HL-60/S4 treated with retinoic acid at 250 ng/mL for 4 days and 3 days (cell line): ENCODE data around the gene PPP1R11.

Source experiments
- in situ Hi-C: fragments of 300-500 bp; cut with MboI; formaldehyde crosslinking; loops from 2 replicates; pipeline ENCODE4 v1.7.0; 2022; ENCODE audit warnings: low sequenced_read_pairs

The PPP1R11 gene

DNA sequence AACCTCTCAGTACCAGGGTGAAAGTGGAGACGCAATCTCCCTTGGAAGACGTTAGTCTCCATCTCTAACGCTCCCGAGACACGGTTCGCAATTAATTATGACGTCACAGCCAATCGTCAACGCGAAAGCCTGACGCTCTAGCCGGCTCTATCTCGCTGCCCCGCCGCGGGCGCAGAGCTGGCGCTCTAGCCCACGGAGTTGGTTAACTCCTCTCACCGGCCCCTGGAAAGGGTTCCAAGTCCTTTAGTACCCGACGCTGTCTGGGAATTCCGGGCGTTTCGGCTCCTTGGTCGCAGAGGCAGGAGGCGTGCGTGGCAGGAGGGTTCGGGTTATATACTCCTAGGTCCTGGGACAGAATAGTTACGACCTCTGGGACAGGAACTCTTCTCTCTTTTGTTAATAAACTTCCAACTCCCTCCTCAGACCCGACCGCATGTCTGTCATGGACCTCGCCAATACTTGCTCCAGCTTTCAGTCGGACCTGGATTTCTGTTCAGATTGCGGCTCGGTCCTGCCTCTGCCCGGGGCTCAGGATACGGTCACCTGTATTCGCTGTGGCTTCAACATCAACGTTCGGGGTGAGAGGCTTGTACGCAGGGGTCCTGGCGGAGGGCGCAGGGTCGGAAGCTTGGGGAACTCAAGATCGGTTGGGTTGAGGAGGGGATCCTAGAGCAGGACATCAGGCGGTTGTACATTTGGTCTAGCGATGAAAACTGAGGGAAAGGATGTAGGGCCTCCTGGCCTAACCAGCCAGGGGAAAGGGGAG, 5.7 kb upstream of the PPP1R11 start, which contains the start of gene POLR1H:
TSS of gene POLR1H (plus strand) at position 174 of the 766 bp plus-strand sequence. CDS start at position 434, 260 bp downstream.
- in situ Hi-C loops: no loop called here

GRCh38 chr6:30061858-30062458, 5.0 kb upstream of the PPP1R11 start:
- in situ Hi-C loops: no loop called here

GRCh38 chr6:30062471-30063178, 4.4 kb upstream of the PPP1R11 start:
- in situ Hi-C loops: no loop called here

DNA sequence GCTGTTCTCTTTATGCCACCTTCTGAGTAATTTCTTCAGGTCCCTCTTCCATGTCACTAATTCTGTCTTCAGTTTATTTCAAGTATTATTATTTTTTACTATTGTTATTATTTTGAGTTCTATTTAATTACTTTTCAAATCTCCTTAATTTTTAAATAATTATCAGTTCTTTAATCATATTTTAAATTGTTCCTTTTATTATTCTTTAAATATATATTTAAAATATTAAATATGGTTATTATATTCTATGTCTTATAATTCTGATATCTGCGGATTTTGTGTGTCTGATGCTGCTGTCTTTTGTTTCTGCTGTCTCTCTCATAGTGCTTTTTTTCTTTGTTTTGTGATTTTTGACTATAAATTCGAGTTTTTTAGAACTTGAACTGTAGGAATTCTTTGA, 3.7 kb upstream of the PPP1R11 start:
- in situ Hi-C loops: no loop called here

DNA sequence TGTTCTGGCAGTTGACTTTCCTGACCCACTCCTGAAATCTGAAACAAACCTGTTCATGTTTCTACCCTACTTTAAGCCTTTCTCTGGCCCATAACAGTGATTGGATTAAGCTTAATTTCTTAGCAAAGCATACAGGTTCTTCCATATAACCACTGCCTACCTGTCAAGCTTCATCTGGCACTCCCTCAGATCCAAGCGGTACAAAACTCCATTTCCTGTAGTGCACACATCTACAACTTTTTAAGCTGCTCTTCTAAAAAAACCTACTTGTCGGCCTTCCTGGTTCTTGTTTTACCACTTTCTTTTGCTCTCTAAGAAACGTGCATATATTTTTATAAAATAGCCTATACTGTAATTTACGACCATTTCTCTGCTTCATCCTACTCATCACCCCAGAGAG, 916 bp upstream of the PPP1R11 start:
- in situ Hi-C loops: no loop called here

GRCh38 chr6:30067460-30068139, 602 bp downstream of the PPP1R11 start:
- in situ Hi-C loops: no loop called here

DNA sequence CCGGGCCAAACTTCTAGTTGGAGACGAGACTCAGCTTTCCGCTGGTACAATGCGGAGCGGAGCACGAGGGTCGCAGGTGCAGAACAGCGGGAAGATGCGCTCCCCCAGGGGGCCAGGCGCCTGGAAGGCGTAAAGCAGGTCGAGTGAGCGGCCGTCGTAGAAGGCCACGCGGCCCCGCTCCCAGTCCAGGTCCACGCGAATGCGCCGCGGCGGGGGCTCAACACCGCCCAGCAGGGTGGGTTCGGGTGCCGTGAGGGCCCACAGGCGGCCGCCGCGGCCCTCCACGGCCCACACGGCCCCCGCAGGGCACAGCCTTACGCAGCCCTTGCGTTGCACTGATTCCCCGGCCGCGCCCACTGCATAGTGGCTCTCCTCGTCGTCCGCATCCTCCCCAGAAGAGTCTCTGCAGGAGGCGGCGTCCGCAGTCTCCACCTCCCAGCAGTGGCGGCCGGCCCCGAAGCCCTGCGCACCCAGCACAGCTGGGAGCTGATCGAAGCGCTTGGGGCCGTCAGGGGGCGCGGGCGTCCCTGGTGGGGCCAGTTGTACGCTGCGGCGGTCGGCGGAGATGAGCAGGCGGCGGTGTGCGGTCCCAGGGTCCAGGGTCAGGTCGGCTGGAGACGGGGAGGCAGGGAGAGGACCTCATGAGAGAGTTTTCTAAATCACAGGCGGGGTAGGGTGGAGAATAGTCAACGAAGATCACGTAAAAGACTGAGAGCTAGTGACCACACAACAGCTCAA, 4.3 kb downstream of the PPP1R11 start:
- in situ Hi-C loops: no loop called here

DNA sequence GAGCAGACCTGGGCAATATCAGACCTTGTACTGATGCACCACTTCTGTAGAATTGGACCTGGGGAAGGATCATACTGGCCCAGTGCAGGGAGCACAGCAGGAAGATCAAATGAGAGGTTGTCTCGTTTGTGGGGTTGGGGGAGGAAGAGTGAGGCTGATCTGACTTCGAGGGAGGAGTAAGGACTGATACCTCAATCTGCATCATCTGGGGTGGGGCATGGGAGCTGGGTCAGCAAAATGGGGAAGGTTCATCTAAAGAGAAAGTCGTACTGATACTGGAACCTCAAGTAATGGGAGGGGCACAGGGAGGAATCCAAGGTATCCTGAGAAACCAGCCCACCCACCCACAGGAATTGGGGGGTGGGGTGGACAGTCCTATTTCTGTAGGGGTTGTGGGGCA, 4.9 kb downstream of the PPP1R11 start:
- in situ Hi-C loops: no loop called here

- in situ Hi-C loops: no loop called here
Observed at GRCh38 chr6:30073489-30074235, 6.7 kb downstream of the PPP1R11 start.

DNA sequence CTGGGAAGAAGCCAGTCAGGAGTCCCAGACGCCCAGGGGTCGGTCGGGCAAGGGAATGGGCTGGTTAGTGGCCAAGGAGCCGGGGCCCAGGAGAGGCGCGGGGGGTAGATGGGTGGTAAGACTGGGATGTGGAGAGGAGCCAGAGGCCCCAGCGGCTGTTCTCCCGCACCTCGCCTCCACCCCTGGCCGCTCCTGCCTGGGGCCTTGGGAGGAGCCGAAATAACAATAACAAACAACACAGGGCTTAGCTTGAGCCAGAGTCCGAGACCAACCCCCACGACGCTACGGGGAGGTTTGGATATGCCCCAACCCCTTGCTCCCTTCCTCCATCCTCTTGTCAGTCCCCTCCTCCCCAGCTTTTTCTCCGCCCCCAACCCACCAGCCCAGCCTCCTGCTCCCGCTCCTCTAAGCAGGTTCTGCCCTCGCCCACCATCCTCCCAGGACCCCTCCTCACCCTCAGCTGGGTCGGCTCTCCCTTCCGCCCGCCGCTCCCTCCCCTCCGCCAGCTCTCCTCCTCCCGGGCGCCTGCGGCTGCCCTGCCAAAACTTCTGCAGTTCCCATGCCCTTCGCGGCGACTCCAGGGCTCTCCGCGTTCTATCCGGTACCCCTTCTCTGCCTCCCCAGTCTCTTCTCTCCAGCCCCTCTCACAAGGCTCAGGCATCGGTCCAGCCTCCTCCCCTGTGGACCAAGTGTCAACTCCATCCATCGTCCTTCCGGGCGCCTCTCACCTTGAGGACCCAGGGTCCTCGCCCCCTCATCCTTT, 7.5 kb downstream of the PPP1R11 start:
- in situ Hi-C loops: no loop called here

DNA sequence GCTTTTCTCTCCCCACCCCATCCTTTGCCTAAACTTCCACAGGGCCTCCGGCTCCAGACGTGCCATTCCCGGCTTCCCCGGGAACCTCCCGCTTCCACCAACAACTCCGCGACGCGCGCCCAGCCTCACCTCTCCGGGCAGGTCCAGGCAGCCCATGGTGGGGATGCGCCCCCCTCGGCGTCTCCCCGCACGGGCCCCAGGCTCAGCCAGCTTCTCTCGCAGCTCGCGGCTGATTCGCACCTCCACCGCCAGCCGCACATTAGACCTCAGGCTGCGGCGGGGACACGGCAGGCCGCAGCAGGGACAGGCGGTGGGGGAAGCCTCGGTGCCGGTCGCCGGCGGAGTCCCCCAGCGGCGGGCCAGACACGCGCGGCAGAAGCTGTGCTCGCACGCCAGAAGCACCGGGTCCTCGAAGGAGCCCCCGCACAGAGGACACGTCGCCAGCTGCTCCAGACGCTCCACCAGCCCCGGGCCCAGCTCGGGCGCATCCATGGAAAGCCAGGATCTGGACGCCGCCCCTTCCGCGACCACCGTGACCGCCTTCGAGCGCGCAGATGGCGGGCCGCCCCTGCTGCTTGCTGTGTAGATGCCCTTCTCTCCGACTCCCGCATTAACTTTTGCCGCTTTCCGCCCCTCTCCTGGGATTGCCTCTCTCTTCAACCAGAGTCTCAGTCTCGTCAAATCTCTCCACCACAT, 8.2 kb downstream of the PPP1R11 start, which contains the start of gene RNF39:
TSS of gene RNF39 (minus strand) at position 676 of the 696 bp plus-strand sequence. CDS start at position 492, 184 bp downstream.
- in situ Hi-C loops: no loop called here

- in situ Hi-C loops: no loop called here
Observed at GRCh38 chr6:30075790-30076732, 9.1 kb downstream of the PPP1R11 start.

DNA sequence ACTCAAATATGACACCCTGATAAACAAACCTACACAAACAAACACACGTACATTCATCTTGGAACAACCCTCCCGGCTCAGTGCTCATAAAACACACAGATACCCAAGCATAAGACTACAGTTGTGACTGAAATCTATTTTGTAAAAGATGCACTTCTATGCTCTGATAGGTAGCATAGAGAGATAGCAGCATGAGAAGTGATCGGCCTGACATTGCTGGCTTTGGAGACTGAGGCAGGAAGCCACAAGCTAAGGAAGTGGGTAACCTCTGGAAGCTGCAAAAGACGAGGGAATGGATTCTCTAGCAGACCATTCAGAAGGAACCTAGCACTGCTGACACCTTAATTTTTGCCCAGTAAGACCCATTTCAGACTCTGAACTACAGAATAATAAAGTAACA, 10.2 kb downstream of the PPP1R11 start:
- in situ Hi-C loops: no loop called here

DNA sequence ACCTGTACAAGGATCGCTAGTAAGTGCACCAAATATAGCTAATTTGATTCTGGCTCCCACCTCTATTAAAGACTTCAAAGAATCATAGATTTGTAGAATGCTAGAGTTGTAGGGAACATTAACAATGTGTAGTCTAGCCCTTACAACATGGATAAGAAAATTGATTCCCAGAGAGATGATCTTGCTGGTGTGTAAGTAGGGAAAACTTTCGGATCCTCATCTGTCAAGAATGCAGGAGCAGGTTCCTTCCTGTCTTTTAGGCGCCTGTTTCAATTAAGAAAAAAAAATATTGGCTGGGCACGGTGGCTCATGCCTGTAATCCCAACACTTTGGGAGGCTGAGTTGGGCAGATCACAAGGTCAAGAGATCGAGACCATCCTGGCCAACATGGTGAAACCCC, 20.9 kb downstream of the PPP1R11 start:
- in situ Hi-C loops: no loop called here

DNA sequence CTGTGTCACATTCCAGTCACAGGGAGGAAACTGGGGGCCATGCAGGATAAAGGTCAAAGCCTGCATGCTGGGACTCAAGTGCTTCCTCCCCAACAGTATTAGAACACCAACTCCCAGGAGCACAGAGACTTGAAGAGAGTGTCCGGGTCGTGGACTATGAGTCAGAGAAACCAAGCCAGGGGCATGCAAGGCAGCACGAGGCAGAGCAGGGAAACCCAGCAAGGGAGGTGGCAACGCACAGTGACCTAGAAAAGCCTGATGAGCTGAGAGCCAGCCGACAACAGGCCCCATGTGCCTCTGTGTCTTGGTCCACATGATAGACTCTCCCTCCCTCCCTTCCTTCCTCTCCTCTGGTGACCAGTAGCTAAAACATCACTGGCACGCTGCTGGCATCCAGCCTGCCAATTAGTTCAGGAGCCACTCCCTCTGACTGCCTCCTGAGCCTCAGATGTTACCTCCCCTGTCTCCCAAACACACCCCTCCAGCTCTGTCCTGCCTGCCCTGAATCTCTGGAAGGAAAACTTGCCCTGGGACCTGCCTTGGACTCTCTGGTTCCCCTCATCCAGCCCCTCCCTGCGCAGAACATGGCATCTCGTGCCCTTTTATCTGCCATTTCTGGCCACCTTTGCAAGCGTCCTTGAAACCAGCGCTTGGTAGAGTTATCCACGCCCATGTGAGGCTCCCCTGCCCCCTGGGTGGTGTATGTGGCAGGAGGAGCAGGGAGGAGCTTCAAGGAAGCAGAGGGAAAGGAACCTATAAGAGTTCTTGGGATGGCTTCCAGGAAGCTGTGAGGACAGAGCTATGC, 24.8 kb downstream of the PPP1R11 start:
- in situ Hi-C loops: no loop called here

DNA sequence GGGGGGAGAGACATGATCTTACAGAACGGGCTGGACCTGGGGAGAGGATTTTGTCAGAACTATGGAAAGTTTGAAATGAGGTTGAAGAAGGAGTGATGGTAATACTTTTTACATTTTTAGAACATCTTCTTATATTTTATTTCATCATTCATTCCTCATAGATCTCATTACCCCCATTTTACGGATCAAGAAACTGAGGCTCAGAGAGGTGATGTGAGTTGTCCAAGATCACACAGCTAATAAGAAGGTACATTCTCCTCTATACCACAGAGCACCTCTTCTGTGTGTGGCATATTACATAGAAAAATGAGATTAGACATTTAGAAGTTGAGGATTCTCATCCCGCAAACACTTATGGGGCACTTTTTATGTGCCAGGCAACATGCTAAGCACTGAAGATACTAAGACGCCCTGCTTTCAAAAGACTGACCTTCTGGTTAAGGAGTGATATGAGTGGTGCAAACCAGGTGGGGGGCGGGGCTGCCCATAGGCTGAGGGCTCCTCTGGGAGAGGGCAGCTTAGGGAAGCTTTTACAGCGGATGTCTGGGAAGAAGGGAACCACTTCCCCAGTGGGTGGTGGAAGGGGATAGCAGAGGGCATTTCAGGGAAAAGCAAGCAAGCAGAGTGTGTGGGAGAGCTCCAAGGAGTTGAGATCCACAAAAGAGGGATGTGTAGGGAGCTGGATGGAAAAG, 26.0 kb downstream of the PPP1R11 start:
- in situ Hi-C loops: no loop called here
